Neural progenitor cell (in vitro differentiated cells): ENCODE data around the gene AUNIP. TPM values are rescaled to one million over a fixed set of nuclear protein-coding genes. Genes with fewer than 3 reads are reported as not detected.

Source experiments
- DNase-seq: peaks from one replicate; pipeline ENCODE4 v3.0.0-alpha.2; 2016; ENCODE audit warnings: low spot score
- H2AFZ ChIP-seq: fragments of 200-600 bp; sonication (generic); replicated peaks from 2 replicates; pipeline ENCODE4 v1.6.1; 2016; ENCODE audit warnings: antibody characterized with exemption
- H3F3A ChIP-seq: fragments of 200-600 bp; sonication (generic); 2 replicates; pipeline ENCODE4 v1.6.1; 2016; ENCODE audit warnings: antibody characterized with exemption, low read depth
- H3K27ac ChIP-seq: fragments of 200-600 bp; sonication (generic); 2 replicates; pipeline ENCODE4 v1.5.1; 2016; ENCODE audit warnings: mild to moderate bottlenecking
- H3K27me3 ChIP-seq: fragments of 200-600 bp; sonication (generic); 2 replicates; pipeline ENCODE4 v1.6.1; 2016; ENCODE audit warnings: mild to moderate bottlenecking, moderate library complexity
- H3K36me3 ChIP-seq: fragments of 200-600 bp; sonication (generic); 2 replicates; pipeline ENCODE4 v1.5.1; 2016
- H3K4me1 ChIP-seq: fragments of 200-600 bp; sonication (generic); 2 replicates; pipeline ENCODE4 v1.6.1; 2016; ENCODE audit warnings: mixed run types
- H3K4me2 ChIP-seq: fragments of 200-600 bp; sonication (generic); 2 replicates; pipeline ENCODE4 v1.6.1; 2016
- H3K4me3 ChIP-seq: fragments of 200-600 bp; sonication (generic); 2 replicates; pipeline ENCODE4 v1.5.1; 2016
- H3K79me2 ChIP-seq: fragments of 200-600 bp; sonication (generic); 2 replicates; pipeline ENCODE4 v1.6.1; 2016; ENCODE audit warnings: low read depth
- H3K9ac ChIP-seq: fragments of 200-600 bp; sonication (generic); 2 replicates; pipeline ENCODE4 v1.6.1; 2016
- H3K9me3 ChIP-seq: fragments of 200-600 bp; sonication (generic); 2 replicates; pipeline ENCODE4 v1.5.1; 2016; ENCODE audit warnings: low read depth
- H4K20me1 ChIP-seq: fragments of 200-600 bp; sonication (generic); 2 replicates; pipeline ENCODE4 v1.6.1; 2016; ENCODE audit warnings: low read depth
- H3K27ac Mint-ChIP-seq: 3 replicates; pipeline ENCODE4 v1.8.0; 2021; ENCODE audit warnings: mixed read lengths
- H3K27me3 Mint-ChIP-seq: 2 replicates; pipeline ENCODE4 v1.8.0; 2022; ENCODE audit warnings: low read depth, mild to moderate bottlenecking, inconsistent platforms, moderate library complexity, mixed read lengths; ENCODE audit not compliant: insufficient read depth
- H3K36me3 Mint-ChIP-seq: 3 replicates; pipeline ENCODE4 v1.8.0; 2021; ENCODE audit warnings: mixed read lengths
- H3K4me1 Mint-ChIP-seq: 3 replicates; pipeline ENCODE4 v1.8.0; 2021; ENCODE audit warnings: mixed read lengths
- H3K4me3 Mint-ChIP-seq: 3 replicates; pipeline ENCODE4 v1.8.0; 2021; ENCODE audit warnings: mild to moderate bottlenecking, moderate library complexity, mixed read lengths
- H3K9me3 Mint-ChIP-seq: 3 replicates; pipeline ENCODE4 v1.8.0; 2020; ENCODE audit warnings: mixed read lengths
- EZH2 ChIP-seq: fragments of 200-600 bp; sonication (generic); IDR thresholded peaks from 2 replicates; pipeline ENCODE4 v1.6.1; 2017; ENCODE audit warnings: antibody characterized with exemption, mild to moderate bottlenecking, moderate library complexity
- EZH2phosphoT487 ChIP-seq: fragments of 200-600 bp; sonication (generic); IDR thresholded peaks from 2 replicates; pipeline ENCODE4 v1.6.1; 2017; ENCODE audit warnings: antibody characterized with exemption
- total RNA-seq: library from RNA; depleted of rRNA; stranded (reverse); fragments of >200 nt; gene quantifications from 2 replicates; pipeline ENCODE4 v1.2.3, GENCODE V29; 2015; ENCODE audit warnings: low replicate concordance
- TF ChIP-seq, protein P1 (sequence below): fragments of 200-600 bp; sonication (generic); IDR thresholded peaks from 2 replicates; pipeline ENCODE4 v1.5.1; 2017; ENCODE audit warnings: antibody characterized with exemption, mild to moderate bottlenecking

AUNIP gene
- total RNA-seq, 1 donor from 2014 or later: 15.2 TPM

DNA sequence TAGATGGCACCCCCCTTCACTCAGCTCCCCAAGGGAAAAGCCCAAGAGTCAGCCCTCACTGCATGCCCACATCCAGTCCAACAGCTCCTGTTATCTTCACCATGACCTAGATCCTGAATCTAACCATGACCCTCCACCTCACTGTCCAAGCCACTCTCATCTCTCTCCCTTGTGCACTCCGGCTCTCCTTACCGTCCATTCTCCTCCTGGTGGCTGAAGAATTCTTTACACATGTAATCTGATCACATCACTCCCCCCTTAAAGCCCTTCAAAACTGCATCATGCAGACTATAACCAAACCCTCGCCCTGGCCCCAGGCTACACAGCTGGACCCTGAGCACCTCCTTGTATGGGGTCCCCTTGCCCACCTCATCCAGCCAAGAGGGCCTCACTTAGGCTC is 30.2 kb upstream of the AUNIP start:
- TF ChIP-seq, protein P1, sequence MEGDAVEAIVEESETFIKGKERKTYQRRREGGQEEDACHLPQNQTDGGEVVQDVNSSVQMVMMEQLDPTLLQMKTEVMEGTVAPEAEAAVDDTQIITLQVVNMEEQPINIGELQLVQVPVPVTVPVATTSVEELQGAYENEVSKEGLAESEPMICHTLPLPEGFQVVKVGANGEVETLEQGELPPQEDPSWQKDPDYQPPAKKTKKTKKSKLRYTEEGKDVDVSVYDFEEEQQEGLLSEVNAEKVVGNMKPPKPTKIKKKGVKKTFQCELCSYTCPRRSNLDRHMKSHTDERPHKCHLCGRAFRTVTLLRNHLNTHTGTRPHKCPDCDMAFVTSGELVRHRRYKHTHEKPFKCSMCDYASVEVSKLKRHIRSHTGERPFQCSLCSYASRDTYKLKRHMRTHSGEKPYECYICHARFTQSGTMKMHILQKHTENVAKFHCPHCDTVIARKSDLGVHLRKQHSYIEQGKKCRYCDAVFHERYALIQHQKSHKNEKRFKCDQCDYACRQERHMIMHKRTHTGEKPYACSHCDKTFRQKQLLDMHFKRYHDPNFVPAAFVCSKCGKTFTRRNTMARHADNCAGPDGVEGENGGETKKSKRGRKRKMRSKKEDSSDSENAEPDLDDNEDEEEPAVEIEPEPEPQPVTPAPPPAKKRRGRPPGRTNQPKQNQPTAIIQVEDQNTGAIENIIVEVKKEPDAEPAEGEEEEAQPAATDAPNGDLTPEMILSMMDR: peak; percentile 8
- TF ChIP-seq EZH2 (no peak), EZH2phosphoT487 (no peak)
- Histone ChIP-seq H3F3A (peaks cover 27% of the 10 kb centered on the region), H3K27ac (no peak overlapping the region), H3K9me3 (no peaks in the 10 kb centered on the region), H3K79me2 (no peaks in the 10 kb centered on the region), H3K9ac (no peak overlapping the region), H2AFZ (no peak overlapping the region), H3K4me2 (no peak overlapping the region), H4K20me1 (no peaks in the 10 kb centered on the region), H3K4me1 (peaks cover 27% of the 10 kb centered on the region), H3K36me3 (no peaks in the 10 kb centered on the region), H3K27me3 (no peaks in the 10 kb centered on the region), H3K4me3 (no peak overlapping the region)
- H3K27ac Mint-ChIP-seq: no peak overlapping the region
- no peaks in the 10 kb centered on the region for H3K9me3 Mint-ChIP-seq
- no peak overlapping the region for H3K4me3 Mint-ChIP-seq
- no peaks in the 10 kb centered on the region for H3K27me3 Mint-ChIP-seq
- DNase-seq: peak; percentile 26
- H3K4me1 Mint-ChIP-seq: peaks cover 26% of the 10 kb centered on the region
- peaks cover 27% of the 10 kb centered on the region for H3K36me3 Mint-ChIP-seq

DNA sequence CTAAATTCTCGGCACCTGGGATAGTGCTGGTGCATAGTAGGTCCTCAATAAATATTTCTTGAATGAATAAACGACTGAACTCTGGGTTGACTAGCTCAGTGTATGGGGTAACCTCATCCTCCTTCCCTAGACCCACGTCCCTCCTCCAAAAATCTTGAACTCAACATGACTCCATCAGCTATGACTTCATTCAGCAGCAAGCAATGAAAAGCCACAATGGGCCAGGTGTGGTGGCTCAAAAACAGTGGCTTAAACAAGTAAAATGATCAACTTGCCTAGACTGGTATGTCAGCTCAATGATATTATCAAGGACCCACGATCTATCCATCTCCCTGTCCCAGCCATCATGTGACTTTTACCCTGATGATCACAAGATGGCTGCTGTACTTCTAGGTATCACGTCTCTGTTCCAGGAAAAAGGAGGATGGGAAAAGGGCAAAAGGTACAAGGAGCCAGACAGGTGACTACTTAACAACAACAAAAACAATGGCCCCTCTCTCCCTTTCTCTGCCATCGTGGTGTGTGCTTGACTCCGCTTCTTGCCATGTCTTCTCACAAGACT is 29.2 kb upstream of the AUNIP start:
- no peak overlapping the region for H3K4me3 Mint-ChIP-seq
- peaks cover 26% of the 10 kb centered on the region for H3K36me3 Mint-ChIP-seq
- TF ChIP-seq, protein P1: no peak
- no peaks in the 10 kb centered on the region for H3K9me3 Mint-ChIP-seq
- H4K20me1 ChIP-seq: no peaks in the 10 kb centered on the region
- H3K4me3 ChIP-seq: no peak overlapping the region
- peaks cover 27% of the 10 kb centered on the region for H3K4me1 ChIP-seq
- H3K36me3 ChIP-seq: no peaks in the 10 kb centered on the region
- no peak overlapping the region for H2AFZ ChIP-seq
- peaks cover 26% of the 10 kb centered on the region for H3K4me1 Mint-ChIP-seq
- no peak overlapping the region for H3K27ac ChIP-seq
- H3K4me2 ChIP-seq: no peak overlapping the region
- no peak overlapping the region for H3K9ac ChIP-seq
- no peaks in the 10 kb centered on the region for H3K27me3 ChIP-seq
- H3F3A ChIP-seq: peaks cover 22% of the 10 kb centered on the region
- H3K27me3 Mint-ChIP-seq: no peaks in the 10 kb centered on the region
- no peaks in the 10 kb centered on the region for H3K79me2 ChIP-seq
- DNase-seq: no peak
- no peaks in the 10 kb centered on the region for H3K9me3 ChIP-seq
- no peak overlapping the region for H3K27ac Mint-ChIP-seq

DNA sequence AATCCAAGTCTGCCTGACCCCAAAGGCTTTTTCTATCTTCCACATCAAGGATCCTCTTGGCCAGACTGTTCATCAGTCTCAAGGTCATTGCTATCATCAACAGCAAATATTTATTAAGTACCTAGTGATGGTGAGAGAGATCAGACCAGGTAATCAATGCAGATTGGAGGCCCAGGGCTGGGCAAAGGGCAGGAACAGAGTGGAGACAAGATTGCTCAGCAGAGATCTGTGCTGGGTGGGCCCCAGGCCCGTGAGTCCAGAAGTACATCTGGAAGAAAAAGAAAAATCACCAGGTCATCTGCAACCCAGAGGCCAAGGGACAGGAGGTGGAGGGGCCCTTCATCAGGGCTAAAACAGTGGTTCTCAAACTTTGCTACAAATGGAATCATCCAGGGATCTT is 26.3 kb upstream of the AUNIP start:
- TF ChIP-seq, protein P1: no peak
- TF ChIP-seq EZH2: no peak
- no peak for TF ChIP-seq EZH2phosphoT487
- no peaks in the 10 kb centered on the region for H3K9me3 Mint-ChIP-seq
- no peak overlapping the region for H2AFZ ChIP-seq
- H3K36me3 Mint-ChIP-seq: peaks cover 26% of the 10 kb centered on the region
- no peaks in the 10 kb centered on the region for H3K9me3 ChIP-seq
- no peak for DNase-seq
- H3K9ac ChIP-seq: no peak overlapping the region
- H3K27ac ChIP-seq: no peak overlapping the region
- H3K27me3 Mint-ChIP-seq: peaks cover 2% of the 10 kb centered on the region
- H3K4me1 Mint-ChIP-seq: peaks cover 14% of the 10 kb centered on the region
- peaks cover 4% of the 10 kb centered on the region for H3F3A ChIP-seq
- no peak overlapping the region for H3K4me2 ChIP-seq
- no peak overlapping the region for H3K27ac Mint-ChIP-seq
- H3K4me1 ChIP-seq: peaks cover 8% of the 10 kb centered on the region
- H3K27me3 ChIP-seq: no peaks in the 10 kb centered on the region
- H4K20me1 ChIP-seq: no peaks in the 10 kb centered on the region
- H3K4me3 Mint-ChIP-seq: no peak overlapping the region
- H3K4me3 ChIP-seq: no peak overlapping the region
- H3K79me2 ChIP-seq: no peaks in the 10 kb centered on the region
- H3K36me3 ChIP-seq: no peaks in the 10 kb centered on the region
